Activated naive CD4-positive, alpha-beta T cell treated with anti-CD3 and anti-CD28 coated beads for 36 hours (primary cell): Measurements from ENCODE around the gene ZCCHC12. TPM values are rescaled to one million over a fixed set of nuclear protein-coding genes. Genes with fewer than 3 reads are reported as not detected.

Experiments used
- total RNA-seq, 2 experiments: library from RNA; stranded (reverse); gene quantifications; one replicate each; pipeline ENCODE4 v1.2.3, GENCODE V29; 2021

The ZCCHC12 gene
- total RNA-seq, 2 experiments from 2014 or later: 0.14 to 0.25 TPM

Other genes with a start within 250 kb of the ZCCHC12 start
- 1 to 10 TPM; 1.8 to 1.9 TPM for gene IL13RA1, start 96.2 kb upstream of the ZCCHC12 start, total RNA-seq
- 1 to 10 TPM; 5.0 to 5.4 TPM for gene LONRF3, start 150.8 kb downstream of the ZCCHC12 start, total RNA-seq
- gene CT47C1, start 249.2 kb downstream of the ZCCHC12 start, total RNA-seq: not detected